Lower leg skin (tissue), 3 donors: ENCODE results near the gene JARID2.

Experiments
- CTCF ChIP-seq, 3 donors: fragments of 450-650 bp; IDR thresholded peaks; one replicate each; pipeline ENCODE4 v1.5.1; 2016; ENCODE audit warnings: antibody characterized with exemption in 3 of 3, mild to moderate bottlenecking in 3 of 3, moderate library complexity in 2 of 3
- POLR2A ChIP-seq, 2 donors: fragments of 450-650 bp; IDR thresholded peaks; one replicate each; pipeline ENCODE4 v1.6.1; 2016 to 2017; ENCODE audit warnings: antibody characterized with exemption in 2 of 2, mild to moderate bottlenecking in 1 of 2, moderate library complexity in 1 of 2

- TF ChIP-seq CTCF (IDR thresholded peaks at IDR 0.05), result no peak
- no peak for TF ChIP-seq POLR2A (IDR thresholded peaks at IDR 0.05)
These were observed 177.6 kb downstream of the JARID2 start for GRCh38 chr6:15423286-15423993.
